Cerebellar nuclear complex (tissue), 1 donor: ENCODE data around the gene STOX2.

Experiments
- DNase-seq, 2 experiments: peaks; one replicate each; lab custom pipeline; 2025; lab: John Stamatoyannopoulos, UW

STOX2 gene

DNA sequence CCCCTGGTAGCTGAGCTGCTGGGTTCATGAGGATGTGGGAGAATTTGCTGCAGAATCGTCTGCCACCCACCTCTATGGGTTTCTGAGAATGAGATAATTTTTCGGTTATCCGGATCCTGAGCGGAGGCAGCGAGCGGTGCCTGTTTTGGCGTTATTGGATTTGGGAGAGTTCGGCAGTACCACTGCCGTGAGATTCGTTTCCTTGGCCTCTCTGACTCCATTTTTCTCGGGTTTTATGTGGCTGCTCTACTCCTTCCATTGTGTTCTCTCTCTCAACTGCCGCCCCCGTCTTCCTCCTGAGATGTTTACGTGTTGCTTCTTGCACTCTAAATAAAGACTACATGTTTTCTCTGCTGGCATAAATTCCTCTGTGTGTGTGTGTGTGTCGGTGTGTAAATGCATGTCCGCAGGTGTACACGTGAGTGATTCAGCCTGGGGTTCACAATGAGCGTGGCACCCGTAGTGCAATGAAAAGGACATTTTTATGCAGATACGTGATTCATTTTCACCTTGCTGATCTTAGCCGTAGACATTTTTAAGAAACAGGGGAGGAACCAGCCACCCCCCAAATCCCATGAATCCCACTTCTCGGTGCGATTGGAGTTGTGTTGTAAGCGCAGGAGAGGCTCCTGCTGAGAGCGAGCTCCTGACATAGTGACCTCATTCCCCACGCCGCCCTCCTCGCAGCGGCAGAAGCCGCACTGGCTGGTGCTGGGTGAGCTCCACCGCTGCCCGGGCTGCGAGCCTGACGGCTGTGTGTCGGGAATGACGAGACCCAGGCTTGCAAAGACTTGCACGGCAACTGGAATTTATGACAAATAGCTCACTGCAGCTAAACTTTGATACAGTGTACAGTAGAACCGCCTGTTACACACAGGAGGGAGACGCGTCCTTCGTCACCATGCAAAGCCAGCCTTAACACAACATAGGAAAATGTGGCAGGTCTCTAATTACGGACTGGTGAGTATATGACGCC, 82.2 kb downstream of the STOX2 start:
- DNase-seq, result no peak

- DNase-seq, result peak in 1 of 2 experiments; percentile 73
Measured at GRCh38 chr4:183987987-183988392, 82.9 kb downstream of the STOX2 start.

DNA sequence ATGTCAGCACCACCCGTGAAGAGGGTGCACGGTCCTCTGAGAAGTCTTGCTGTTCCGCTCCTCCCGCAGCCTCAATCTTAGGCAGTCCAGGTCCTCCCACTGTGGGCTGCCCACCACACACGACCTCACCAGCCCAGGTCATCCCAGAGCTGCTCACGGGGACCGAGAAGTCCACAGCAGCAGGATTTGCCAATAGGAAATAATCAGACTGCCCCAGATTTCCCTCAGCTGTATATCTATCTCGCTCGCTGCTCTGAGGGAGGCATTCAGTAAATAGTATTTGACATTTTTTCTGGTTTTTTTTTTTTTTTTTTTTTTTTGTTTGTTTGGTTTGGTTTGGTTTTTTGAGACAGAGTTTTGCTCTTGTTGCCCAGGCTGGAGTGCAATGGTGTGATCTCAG, 83.8 kb downstream of the STOX2 start:
- DNase-seq, result no peak

- no peak for DNase-seq
Measured at GRCh38 chr4:183989461-183989860, 84.4 kb downstream of the STOX2 start.

DNA sequence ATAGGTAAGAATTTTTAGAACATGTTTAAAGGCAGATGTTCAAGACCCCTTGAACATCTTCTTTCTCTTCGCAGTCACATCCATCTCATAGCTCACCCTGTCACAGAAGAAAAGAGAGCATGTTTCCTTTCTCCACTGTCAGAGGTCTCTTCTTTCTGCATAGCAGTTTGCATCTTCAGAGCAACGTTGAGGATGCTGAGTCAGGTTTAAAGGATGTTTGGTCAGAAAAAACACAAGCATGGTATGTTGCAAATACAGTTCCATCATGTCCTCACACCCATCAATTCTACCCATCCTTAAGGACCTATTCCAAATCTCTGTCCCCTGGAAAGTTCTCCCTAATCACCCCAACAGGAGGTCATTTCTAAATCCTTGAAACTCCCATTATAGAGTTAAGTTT, 84.8 kb downstream of the STOX2 start:
- no peak for DNase-seq

GRCh38 chr4:183993676-183994075, 88.6 kb downstream of the STOX2 start:
- no peak for DNase-seq

GRCh38 chr4:183995570-183995969, 90.5 kb downstream of the STOX2 start:
- no peak for DNase-seq

DNA sequence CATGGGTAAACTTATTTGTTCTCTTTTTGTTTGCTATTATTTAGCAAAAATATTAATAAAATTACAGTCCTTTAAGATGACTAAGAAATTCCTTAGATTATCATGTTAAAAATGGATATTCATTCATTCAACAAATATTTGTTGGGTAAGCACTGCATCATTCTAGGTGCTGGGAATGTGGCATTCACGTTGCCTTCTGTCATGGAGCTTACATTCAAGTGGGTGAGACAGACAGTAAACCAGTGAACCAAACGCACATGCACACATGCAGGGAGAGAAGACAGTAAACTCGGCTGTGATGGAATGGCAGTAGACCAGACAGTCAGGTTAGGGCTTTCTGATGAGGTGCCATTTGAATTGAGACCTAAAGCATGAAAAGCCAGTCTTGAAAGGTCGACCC, 91.8 kb downstream of the STOX2 start:
- DNase-seq, result no peak

- no peak for DNase-seq
Measured at GRCh38 chr4:183999435-183999834, 94.3 kb downstream of the STOX2 start.

DNA sequence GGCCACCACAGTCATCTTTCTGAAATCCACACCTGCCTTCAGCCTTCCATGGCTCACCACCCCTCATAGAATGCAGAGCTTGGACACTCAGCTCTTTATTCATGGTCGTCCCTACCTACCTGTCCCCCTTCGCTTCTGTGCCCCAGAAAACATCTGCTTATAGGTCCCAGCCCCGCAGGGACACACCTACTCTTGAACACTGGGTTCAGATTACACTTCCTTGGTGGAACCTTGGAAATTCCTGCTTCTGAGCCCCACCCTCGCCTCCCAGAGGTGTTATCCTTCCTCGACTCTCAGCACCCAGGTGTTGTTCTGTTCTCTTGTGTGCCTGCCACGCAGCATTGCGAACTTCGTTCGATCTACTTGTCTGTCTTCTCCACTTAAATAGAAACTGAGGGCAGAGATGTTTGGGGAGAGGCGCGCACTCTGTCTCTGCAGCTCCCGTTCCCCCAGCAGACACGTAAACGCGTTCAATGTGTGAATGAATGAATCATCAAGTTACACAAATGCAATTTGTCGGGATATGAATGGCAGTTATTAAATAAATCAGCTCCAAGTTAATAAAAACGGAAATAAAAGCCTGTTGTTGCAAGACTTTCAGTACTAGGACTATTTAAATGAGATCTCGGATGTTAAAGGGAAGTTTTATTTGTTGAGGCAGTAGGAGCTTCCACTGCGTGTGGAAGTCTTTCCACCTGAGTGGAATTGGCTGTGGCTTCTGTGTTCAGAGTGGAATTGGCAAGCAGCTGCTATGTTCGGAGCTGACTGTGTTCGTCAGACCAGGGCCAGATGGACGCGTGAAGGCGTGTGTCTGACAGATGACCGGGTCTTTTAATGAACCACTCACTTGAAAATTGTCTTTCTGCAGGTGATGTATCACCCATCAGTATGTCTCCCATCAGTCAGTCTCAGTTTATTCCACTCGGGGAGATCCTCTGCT, 95.6 kb downstream of the STOX2 start:
- peak in 1 of 2 experiments; percentile 9 for DNase-seq

DNA sequence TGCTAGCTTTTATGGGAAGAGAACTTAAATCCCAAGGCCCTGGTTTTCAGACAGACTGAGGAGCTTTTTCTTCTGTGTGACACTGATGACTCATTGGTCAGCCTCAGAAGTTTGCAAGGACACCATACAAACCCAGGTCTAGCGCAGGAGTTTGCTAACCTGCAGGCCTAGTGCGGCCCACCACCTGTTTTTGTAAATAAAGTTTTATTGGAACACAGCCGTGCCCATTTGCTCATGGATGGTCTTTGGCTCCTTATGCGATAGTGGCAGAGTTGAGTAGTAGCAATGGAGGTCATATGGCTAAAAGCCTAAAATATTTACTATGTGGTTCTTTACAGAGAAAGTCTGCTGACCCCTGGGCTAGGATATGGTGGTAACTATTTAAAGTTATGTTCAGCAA, 98.3 kb downstream of the STOX2 start:
- no peak for DNase-seq

GRCh38 chr4:184007891-184008290, 102.8 kb downstream of the STOX2 start:
- no peak for DNase-seq

DNA sequence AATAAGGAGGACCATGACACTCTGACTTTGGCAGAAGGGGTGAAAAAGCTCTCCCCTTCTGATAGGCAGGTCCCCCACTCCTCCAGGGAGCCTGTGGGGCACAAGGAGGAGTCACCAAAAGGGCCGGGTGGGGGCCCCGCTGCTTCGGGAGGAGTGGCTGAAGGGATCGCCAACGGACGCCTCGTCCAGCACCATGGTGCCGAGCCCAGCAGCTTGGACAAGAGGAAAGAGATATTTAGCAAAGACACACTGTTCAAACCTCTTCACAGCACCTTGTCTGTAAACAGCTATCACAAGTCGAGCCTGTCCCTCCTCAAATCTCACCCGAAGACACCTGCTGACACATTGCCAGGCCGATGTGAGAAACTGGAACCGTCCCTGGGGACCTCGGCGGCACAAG, 105.6 kb downstream of the STOX2 start:
- DNase-seq, result no peak

DNA sequence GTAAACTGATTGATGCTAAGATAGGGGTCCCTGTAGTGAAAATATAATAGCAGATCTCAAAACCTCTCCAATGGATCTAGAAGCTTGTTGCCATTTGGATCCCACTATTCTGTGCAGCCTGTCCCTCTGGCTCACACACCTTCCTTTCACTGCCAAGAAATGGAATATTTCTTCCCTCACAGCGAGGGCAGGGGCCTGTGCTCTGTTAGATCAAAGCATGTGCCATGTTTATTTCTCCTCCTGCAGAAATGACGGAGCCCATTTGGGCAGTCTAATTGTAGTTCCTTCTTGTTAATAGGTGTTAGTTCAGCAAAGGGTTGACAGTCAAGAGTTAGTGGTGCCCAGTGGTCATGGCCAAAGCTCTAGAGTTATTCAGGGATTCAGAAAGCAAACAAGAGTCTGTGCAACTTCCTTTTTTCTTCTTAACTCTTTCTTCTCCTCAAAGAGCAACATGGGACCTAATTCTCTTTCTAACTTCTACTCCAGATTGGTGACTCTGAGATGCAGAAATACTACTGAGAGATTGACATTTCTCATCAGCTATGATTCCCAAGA, 106.8 kb downstream of the STOX2 start:
- DNase-seq, result no peak

DNA sequence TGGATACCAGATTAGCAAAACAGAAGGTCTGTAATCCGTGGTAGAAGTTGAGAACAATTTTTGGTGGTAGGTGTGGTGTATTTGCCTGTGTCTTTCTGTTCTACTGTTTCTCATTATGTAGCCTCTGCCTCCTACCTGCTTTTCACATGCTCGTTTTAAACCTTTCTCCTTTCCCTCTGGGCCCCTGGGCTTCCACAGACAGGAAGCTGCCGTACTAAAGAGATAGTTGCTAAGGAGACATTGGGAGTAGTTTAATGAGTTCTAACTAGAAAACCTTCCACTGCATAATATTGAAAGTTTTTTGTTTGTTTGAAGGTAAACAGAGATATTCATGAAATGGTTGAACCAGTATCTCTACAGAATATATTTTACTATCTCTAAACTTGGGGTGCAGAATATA, 107.8 kb downstream of the STOX2 start:
- no peak for DNase-seq

- no peak for DNase-seq
Measured at GRCh38 chr4:184014301-184014700, 109.2 kb downstream of the STOX2 start.

DNA sequence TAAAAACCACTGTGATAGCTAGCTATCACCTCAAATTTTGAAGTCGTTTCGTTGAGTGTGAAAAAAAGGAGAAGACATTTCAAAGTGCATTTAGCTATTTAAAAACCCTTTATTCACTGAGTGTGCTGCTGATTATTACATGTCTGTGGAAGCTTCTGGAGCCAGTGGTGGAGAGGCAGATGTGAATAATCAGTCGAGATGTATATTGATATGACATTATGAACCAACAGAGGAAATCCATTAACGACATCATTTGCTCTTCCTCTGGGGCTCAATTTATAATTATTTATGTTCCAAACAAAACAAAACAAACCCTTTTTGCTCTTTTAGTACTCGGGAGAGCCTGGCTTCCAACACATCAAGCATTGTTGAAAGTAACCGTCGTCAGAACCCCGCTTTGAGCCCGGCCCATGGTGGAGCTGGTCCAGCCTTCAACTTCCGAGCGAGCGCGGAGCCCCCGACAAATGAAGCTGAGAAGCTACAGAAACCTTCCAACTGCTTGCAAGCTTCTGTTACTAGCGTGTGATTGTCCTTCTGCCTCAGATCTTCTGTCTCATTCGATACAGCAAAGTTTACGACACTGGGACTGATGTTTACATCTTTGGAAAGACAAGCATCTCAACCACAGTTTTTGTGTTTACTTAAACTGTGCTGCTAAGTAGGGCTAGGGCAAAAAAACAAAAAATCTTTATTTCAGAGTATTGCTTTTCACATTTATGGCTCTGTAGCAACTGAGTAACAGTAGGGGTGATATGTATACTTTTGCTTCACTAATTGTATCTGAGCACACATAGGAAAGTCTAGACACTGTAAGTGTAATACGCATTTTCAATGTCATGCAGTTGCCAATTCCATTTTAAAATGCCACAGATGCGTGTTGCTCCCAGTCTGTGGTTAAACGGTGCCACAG, 111.9 kb downstream of the STOX2 start:
- DNase-seq, result no peak

GRCh38 chr4:184019076-184019475, 114.0 kb downstream of the STOX2 start:
- no peak for DNase-seq

DNA sequence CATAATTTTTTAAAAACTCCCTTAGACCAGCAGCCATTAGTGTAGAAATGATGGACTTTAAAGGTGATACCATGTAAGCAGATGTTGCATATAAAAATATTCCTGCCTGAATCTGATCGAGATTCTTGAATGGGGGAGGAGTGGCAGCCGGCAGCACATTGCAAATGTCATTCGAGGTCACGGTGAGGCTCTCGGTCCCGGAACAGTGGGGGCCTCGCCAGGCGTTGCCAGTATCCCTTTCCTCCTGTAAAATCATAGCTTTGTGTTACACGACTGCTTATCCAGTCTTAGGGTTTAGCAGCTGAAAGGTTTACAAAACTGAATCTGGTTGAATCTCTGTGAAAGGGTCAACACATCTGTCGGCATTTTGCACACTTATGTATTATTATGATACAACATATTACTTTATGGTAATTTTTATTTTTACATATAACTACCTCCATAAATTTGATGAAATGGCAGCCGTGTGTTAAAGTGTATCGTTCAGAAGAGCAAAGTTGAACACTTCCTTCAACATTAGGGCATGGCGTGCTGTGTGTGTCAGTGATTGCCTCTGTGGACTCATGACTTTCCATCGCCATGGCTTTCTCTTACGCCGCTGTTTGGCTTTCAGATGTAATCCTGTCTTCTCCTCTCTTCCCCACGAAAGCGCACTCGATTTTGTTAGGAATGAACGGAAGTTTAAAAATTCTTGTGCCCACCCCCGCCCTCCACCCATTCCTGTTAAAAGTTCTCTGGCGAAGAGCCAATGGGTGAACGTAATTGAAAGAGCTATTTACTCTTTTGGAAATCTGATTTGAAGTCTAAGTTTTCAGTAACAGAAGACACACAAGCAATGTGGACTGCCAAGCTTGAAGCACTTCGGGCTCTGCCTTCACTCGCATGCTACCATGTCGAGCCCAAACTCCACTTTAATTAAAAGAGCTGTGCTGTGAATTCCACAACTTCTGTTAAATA, 114.8 kb downstream of the STOX2 start:
- DNase-seq, result no peak

GRCh38 chr4:184021389-184021788, 116.3 kb downstream of the STOX2 start:
- DNase-seq, result no peak
